H1 (cell line): ENCODE results near the gene TRIM29. TPM values are rescaled to one million over a fixed set of nuclear protein-coding genes. Genes with fewer than 3 reads are reported as not detected.

Experiments used
- JUND ChIP-seq: IDR thresholded peaks from 2 replicates; pipeline ENCODE4 v1.6.1; 2011; ENCODE audit warnings: mild to moderate bottlenecking, improper control_type of control experiment, low read length
- MAFK ChIP-seq: IDR thresholded peaks from 2 replicates; pipeline ENCODE4 v1.6.1; 2012; ENCODE audit warnings: low read depth, mild to moderate bottlenecking, improper control_type of control experiment, low read length
- RXRA ChIP-seq: IDR thresholded peaks from 2 replicates; pipeline ENCODE4 v1.6.1; 2011; ENCODE audit warnings: low read depth, mild to moderate bottlenecking, low read length, moderate library complexity; ENCODE audit not compliant: insufficient read depth
- SIN3A ChIP-seq, 2 experiments: IDR thresholded peaks in 1 of 2; conservative IDR thresholded peaks in 1 of 2; 2 replicates each; pipeline ENCODE4 v1.6.1; 2011 to 2012; ENCODE audit warnings: low read length in 2 of 2, improper control_type of control experiment in 1 of 2, low read depth in 1 of 2, mild to moderate bottlenecking in 1 of 2
- TCF12 ChIP-seq: IDR thresholded peaks from 2 replicates; pipeline ENCODE4 v1.6.1; 2011; ENCODE audit warnings: low read depth, mild to moderate bottlenecking, low read length
- polyA plus RNA-seq, 7 experiments: library from polyadenylated mRNA; depleted of rRNA in 3 of 7; stranded (reverse) in 5 of 7; unstranded in 2 of 7; fragments of >200 nt in 5 of 7; fragments of 200-250 nt in 2 of 7; gene quantifications; 1 replicate in 5 of 7; 2 replicates in 1 of 7; 4 replicates in 1 of 7; pipeline versions ENCODE4 v1.2.1 to v1.2.3, GENCODE V29; 2011 to 2013; ENCODE audit warnings: missing spikeins in 2 of 7, mixed read lengths in 2 of 7
- total RNA-seq: library from RNA; stranded (reverse); fragmentation: NEBNext Ultra II Directional; extraction: Animal tissue kit (Norgen Biotek cat#: 25700); gene quantifications from 2 replicates; pipeline ENCODE4 v1.2.1, GENCODE V29; 2021

Gene TRIM29
- total and polyA plus RNA-seq, 2 of the 8 experiments (the other 6 are each of a cell fraction or from before 2014, with no cell fraction given) = 0.17 to 0.43 TPM

DNA sequence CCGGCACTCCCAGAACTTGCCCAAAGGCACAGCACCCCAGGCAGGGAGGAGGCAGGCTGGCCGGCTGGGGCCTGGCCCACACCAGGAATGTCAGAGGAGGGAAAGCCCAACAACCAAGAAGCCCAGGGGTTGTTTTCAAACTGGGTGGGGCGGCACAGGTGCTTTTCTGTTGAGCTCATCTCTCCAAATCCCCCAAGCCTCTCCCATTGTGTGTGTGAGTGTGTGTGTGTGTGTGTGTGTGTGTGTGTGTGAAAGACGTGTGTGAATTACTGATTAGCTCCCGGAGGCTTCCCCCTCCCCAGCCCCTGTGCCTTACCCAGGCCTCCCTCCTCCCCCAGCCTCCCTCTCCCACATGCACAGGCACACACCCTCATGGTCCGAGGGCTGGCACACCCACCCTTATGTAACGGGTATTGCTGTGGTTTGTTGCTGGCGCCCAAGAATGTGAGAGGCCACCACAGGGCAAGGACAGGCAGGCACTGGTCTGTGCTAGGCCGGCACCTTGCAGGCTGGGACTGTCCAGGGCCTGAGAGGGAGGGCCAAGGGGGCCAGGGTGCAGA is 15.9 kb downstream of the TRIM29 start (continued):
- TF ChIP-seq JUND (no peak), TCF12 (no peak), MAFK (no peak), SIN3A (conservative IDR thresholded peaks at IDR 0.05 in 1 of 2, IDR thresholded peaks at IDR 0.05 in 1 of 2; ENCODE audit: low read depth in 1 of 2, low read length in 2 of 2) (no peak), RXRA (no peak)
